Hepatocyte (in vitro differentiated cells): ENCODE data around the gene TTBK2.

Experiments used
- EZH2 ChIP-seq: fragments of 200-600 bp; sonication (generic); IDR thresholded peaks from 2 replicates; pipeline ENCODE4 v1.6.1; 2016; ENCODE audit warnings: antibody characterized with exemption, mild to moderate bottlenecking, borderline replicate concordance
- EZH2phosphoT487 ChIP-seq: fragments of 200-600 bp; sonication (generic); IDR thresholded peaks from one replicate; pipeline ENCODE4 v1.6.1; 2018; ENCODE audit warnings: antibody characterized with exemption, mild to moderate bottlenecking, low read depth, moderate library complexity; ENCODE audit not compliant: unreplicated experiment, severe bottlenecking
- TF ChIP-seq, protein P1 (sequence below): fragments of 200-600 bp; sonication (generic); IDR thresholded peaks from 2 replicates; pipeline ENCODE4 v1.5.1; 2016; ENCODE audit warnings: antibody characterized with exemption, mild to moderate bottlenecking; ENCODE audit not compliant: poor library complexity

DNA sequence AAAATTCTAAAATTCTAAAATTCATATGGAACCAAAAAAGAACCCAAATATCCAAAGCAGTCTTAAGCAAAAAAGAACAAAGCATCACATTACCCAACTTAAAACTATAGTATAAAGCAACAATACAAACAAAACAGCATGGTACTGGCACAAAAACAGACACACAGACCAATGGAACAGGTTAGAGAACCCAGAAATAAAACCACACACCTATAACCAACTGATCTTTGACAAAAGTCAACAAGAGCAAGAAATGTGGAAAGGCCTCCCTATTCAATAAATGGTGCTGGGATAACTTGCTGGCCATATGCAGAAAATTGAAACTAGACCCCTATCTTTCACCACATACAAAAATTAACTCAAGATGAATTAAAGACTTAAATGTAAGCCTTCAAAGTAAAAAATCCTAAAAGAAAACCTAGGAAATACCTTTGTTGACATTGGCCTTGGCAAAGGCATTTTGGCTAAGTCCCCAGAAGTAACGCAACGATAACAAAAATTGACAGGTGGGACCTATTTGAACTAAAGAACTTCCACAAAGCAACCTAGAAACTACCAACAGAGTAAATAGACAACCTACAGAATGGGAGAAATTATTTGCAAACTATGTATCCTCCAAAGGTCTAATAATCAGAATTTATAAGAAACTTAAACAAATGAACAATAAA lies 56.9 kb downstream of the TTBK2 start:
- TF ChIP-seq, protein P1, sequence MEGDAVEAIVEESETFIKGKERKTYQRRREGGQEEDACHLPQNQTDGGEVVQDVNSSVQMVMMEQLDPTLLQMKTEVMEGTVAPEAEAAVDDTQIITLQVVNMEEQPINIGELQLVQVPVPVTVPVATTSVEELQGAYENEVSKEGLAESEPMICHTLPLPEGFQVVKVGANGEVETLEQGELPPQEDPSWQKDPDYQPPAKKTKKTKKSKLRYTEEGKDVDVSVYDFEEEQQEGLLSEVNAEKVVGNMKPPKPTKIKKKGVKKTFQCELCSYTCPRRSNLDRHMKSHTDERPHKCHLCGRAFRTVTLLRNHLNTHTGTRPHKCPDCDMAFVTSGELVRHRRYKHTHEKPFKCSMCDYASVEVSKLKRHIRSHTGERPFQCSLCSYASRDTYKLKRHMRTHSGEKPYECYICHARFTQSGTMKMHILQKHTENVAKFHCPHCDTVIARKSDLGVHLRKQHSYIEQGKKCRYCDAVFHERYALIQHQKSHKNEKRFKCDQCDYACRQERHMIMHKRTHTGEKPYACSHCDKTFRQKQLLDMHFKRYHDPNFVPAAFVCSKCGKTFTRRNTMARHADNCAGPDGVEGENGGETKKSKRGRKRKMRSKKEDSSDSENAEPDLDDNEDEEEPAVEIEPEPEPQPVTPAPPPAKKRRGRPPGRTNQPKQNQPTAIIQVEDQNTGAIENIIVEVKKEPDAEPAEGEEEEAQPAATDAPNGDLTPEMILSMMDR = no peak
- TF ChIP-seq EZH2phosphoT487 (no peak), EZH2 (no peak)
